Esophagus mucosa (tissue), 1 donor: ENCODE data around the gene DDX5. TPM values are rescaled to one million over a fixed set of nuclear protein-coding genes. Genes with fewer than 3 reads are reported as not detected.
"Not testable (repeated sequence)": the region's sequence is repeated elsewhere in the genome, so short reads cannot be mapped to it uniquely, and the experiment has no call there.

Experiments
- ATAC-seq: fragments of 200-7000 bp; cut with Tn5 transposase; one replicate; pipeline ENCODE4 v1.9.1; 2020
- total RNA-seq: library from RNA; stranded (reverse); gene quantifications from one replicate; pipeline ENCODE4 v1.2.4, GENCODE V29; 2023
- donor health status: DM: yes; HTN: yes; CAD: no.

The DDX5 gene
- total RNA-seq, 1 donor from 2014 or later: 351 TPM

GRCh38 chr17:64491994-64492393, 14.1 kb downstream of the DDX5 start:
- ATAC-seq: no peak

GRCh38 chr17:64491034-64491860, 14.8 kb downstream of the DDX5 start:
- peak; percentile 62 for ATAC-seq

GRCh38 chr17:64488301-64488700, 17.8 kb downstream of the DDX5 start:
- ATAC-seq: no peak

- ATAC-seq: no peak
These were observed 21.7 kb downstream of the DDX5 start for GRCh38 chr17:64484380-64484779.

GRCh38 chr17:64480951-64481350, 25.1 kb downstream of the DDX5 start:
- ATAC-seq: no peak

GRCh38 chr17:64477849-64478248, 28.2 kb downstream of the DDX5 start:
- ATAC-seq: no peak

GRCh38 chr17:64472564-64472963, 33.5 kb downstream of the DDX5 start:
- ATAC-seq: peak; percentile 46

GRCh38 chr17:64471440-64471839, 34.6 kb downstream of the DDX5 start:
- ATAC-seq: peak; percentile 15

GRCh38 chr17:64470625-64471024, 35.5 kb downstream of the DDX5 start:
- ATAC-seq: no peak

GRCh38 chr17:64466834-64467233, 39.3 kb downstream of the DDX5 start:
- not testable (repeated sequence) for ATAC-seq

GRCh38 chr17:64466019-64466735, 39.9 kb downstream of the DDX5 start:
- ATAC-seq: no peak

- ATAC-seq: no peak
These were observed 44.3 kb downstream of the DDX5 start for GRCh38 chr17:64461788-64462187.

GRCh38 chr17:64460955-64461354, 45.1 kb downstream of the DDX5 start:
- no peak for ATAC-seq

GRCh38 chr17:64459818-64460217, 46.3 kb downstream of the DDX5 start:
- not testable (repeated sequence) for ATAC-seq

- peak; percentile 94 for ATAC-seq
These were observed 46.8 kb downstream of the DDX5 start for GRCh38 chr17:64459284-64459747.

GRCh38 chr17:64458756-64459155, 47.3 kb downstream of the DDX5 start:
- peak; percentile 6 for ATAC-seq

GRCh38 chr17:64457156-64457555, 48.9 kb downstream of the DDX5 start:
- ATAC-seq: no peak

GRCh38 chr17:64455993-64456885, 49.9 kb downstream of the DDX5 start:
- peak; percentile 24 for ATAC-seq

GRCh38 chr17:64449545-64449944, 56.5 kb downstream of the DDX5 start:
- peak; percentile 29 for ATAC-seq

GRCh38 chr17:64448665-64449512, 57.2 kb downstream of the DDX5 start, which contains the start of gene MILR1:
Gene MILR1 (plus strand): TSS chr17:64449115. CDS start chr17:64449169, 54 bp downstream.
- ATAC-seq: peak; percentile 88
